ENCODE results near the gene UPF3A.
"Not testable (repeated sequence)": the region's sequence is repeated elsewhere in the genome, so short reads cannot be mapped to it uniquely, and the experiment has no call there.

The UPF3A gene

GRCh38 chr13:114304346-114305034 lies 23.1 kb downstream of the UPF3A start:
- DNase-seq (ENCODE audit: low read depth in 2 of 2) = no peak

- no peak for DNase-seq (ENCODE audit: low read depth in 2 of 2)
Observed at GRCh38 chr13:114309086-114309485, 27.7 kb downstream of the UPF3A start.

- DNase-seq (ENCODE audit: low read depth in 2 of 2) = no peak
Observed at GRCh38 chr13:114309806-114310410, 28.5 kb downstream of the UPF3A start.

- DNase-seq (ENCODE audit: low read depth in 2 of 2) = no peak
Observed at GRCh38 chr13:114310956-114311355, 29.6 kb downstream of the UPF3A start.

- DNase-seq (ENCODE audit: low read depth in 2 of 2) = no peak
Observed at GRCh38 chr13:114311387-114311786, 30.0 kb downstream of the UPF3A start.

GRCh38 chr13:114311908-114312307 lies 30.5 kb downstream of the UPF3A start:
- DNase-seq (ENCODE audit: low read depth in 2 of 2) = no peak

GRCh38 chr13:114313061-114313860 lies 31.9 kb downstream of the UPF3A start:
- DNase-seq (ENCODE audit: low read depth in 2 of 2) = peak in 1 of 2 donors; percentile 45

GRCh38 chr13:114314074-114314912 lies 32.9 kb downstream of the UPF3A start, which contains the start of gene CHAMP1:
TSS of gene CHAMP1 (plus strand) at chr13:114314503. CDS start at chr13:114323843, 9,340 bp downstream.
- DNase-seq (ENCODE audit: low read depth in 2 of 2) = peak; percentile 91 to 94

- no peak for DNase-seq (ENCODE audit: low read depth in 2 of 2)
Observed at GRCh38 chr13:114315074-114315785, 33.8 kb downstream of the UPF3A start.

GRCh38 chr13:114318624-114319023 lies 37.2 kb downstream of the UPF3A start:
- no peak for DNase-seq (ENCODE audit: low read depth in 2 of 2)

GRCh38 chr13:114319441-114319913 lies 38.1 kb downstream of the UPF3A start:
- no peak for DNase-seq (ENCODE audit: low read depth in 2 of 2)

- DNase-seq (ENCODE audit: low read depth in 2 of 2) = no peak
Observed at GRCh38 chr13:114320065-114320464, 38.7 kb downstream of the UPF3A start.

GRCh38 chr13:114321256-114321655 lies 39.9 kb downstream of the UPF3A start:
- DNase-seq (ENCODE audit: low read depth in 2 of 2) = no peak

GRCh38 chr13:114323349-114323748 lies 41.9 kb downstream of the UPF3A start:
- no peak for DNase-seq (ENCODE audit: low read depth in 2 of 2)

- DNase-seq (ENCODE audit: low read depth in 2 of 2) = no peak
Observed at GRCh38 chr13:114324334-114324733, 42.9 kb downstream of the UPF3A start.

- no peak for DNase-seq (ENCODE audit: low read depth in 2 of 2)
Observed at GRCh38 chr13:114325729-114326128, 44.3 kb downstream of the UPF3A start.

- no peak for DNase-seq (ENCODE audit: low read depth in 2 of 2)
Observed at GRCh38 chr13:114328034-114328433, 46.6 kb downstream of the UPF3A start.

GRCh38 chr13:114328595-114328994 lies 47.2 kb downstream of the UPF3A start:
- no peak for DNase-seq (ENCODE audit: low read depth in 2 of 2)

- no peak for DNase-seq (ENCODE audit: low read depth in 2 of 2)
Observed at GRCh38 chr13:114330086-114330485, 48.7 kb downstream of the UPF3A start.

- DNase-seq (ENCODE audit: low read depth in 2 of 2) = not testable (repeated sequence)
Observed at GRCh38 chr13:114333881-114334280, 52.5 kb downstream of the UPF3A start.

All from stimulated activated CD8-positive, alpha-beta memory T cell treated with anti-CD3 and anti-CD28 coated beads, Interleukin-15, amount 100 ng/mL, for 48 hours (primary cell).